SHP77 (cell line): ENCODE measurements around the gene HIVEP3.

Source experiments
- DNase-seq, 2 experiments: peaks; one replicate each; lab custom pipeline; 2025; lab: John Stamatoyannopoulos, UW

The HIVEP3 gene

DNA sequence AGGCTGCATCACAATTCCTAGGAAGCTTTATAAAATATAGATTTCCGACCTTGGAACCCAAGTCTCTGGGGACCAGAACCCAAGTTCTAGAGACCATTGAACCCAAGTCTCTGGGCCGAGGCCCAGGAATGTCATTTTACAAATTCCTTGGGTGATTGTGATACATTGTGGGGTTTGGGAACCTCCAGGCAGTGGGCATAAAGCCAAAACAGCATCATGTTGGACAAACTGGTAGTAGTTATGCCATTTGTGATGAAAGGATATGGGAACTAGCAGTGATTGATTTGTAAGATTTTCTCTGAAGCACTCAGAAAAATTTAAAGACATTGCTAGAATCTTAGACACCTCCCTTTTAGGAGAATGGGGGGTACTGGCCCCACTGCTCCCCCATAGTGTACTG, 160.2 kb downstream of the HIVEP3 start:
- no peak for DNase-seq

DNA sequence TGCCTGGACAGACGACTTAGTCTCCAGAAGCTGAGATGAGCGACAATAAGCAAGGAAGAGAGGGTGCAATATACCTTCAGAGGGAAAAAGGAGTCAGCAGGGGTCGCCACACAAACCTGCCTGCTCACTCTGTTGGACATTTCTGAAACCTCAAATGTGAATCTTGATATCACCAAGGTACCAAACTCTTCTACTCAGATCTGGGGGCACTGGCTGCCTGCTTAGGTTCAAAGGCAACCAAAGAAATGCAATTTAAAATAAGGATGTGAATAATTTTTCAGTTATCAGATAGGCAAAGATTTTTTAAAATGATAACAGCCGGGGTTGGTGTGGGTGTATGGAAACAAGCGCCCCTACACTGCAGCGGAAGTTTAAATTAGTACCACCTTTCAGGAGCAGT, 164.2 kb downstream of the HIVEP3 start:
- no peak for DNase-seq

GRCh38 chr1:41752514-41753170, 166.1 kb downstream of the HIVEP3 start:
- no peak for DNase-seq

DNA sequence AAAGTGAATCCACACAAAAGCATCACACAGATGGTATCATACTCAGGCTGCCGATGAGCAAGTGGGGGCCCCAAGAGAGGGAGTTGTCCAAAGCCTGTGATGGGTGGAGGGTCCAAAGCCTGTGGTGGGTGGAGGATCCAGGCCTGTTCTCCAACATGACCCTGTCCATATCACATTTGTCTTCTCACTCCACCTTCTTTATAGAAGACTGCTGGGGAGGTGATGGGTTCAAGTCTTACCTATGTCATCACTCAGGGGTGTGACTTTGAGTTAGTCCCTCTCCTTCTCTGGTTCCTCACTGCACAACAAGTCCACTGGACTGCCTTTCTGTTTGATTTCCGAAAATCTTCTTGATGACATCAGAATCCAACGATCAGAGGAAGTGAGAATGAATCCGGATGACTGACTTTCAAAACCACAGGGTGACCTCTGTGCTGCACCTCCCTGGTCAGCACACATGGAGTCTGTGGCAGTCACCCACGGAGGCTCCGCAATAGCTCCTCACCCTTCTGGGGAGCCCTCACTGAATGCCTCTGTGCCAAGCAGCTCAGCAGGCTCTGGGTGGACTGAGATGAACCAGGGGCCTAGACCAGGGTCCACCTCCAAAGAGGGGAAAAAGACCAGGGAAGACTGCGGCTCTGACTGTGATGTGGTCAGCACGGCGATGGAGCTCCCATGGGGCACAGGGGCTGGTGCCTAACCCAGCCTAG, 166.8 kb downstream of the HIVEP3 start:
- DNase-seq = no peak

- no peak for DNase-seq
Observed at GRCh38 chr1:41749991-41750745, 168.6 kb downstream of the HIVEP3 start.

- DNase-seq = no peak
Observed at GRCh38 chr1:41745022-41745421, 173.7 kb downstream of the HIVEP3 start.

DNA sequence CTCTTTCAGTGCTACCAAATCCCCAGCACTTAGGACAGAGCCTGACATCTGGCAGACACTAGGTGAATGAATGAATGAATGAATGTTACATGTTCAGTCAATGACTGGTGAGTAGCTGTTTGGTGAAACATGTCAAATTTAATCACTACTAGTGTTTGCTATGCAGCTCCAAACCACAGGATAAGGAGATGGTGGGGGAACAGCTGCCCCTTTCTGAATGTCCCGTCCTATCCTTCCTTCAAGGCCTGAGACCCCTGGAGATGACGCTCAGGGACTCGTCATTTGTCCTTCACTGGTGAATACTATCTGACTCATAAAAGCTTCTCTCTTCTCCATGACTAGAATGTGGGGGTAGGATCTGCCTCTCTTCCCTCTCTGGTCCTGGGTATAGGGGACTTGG, 175.4 kb downstream of the HIVEP3 start:
- no peak for DNase-seq

- DNase-seq = no peak
Observed at GRCh38 chr1:41742219-41742618, 176.5 kb downstream of the HIVEP3 start.

DNA sequence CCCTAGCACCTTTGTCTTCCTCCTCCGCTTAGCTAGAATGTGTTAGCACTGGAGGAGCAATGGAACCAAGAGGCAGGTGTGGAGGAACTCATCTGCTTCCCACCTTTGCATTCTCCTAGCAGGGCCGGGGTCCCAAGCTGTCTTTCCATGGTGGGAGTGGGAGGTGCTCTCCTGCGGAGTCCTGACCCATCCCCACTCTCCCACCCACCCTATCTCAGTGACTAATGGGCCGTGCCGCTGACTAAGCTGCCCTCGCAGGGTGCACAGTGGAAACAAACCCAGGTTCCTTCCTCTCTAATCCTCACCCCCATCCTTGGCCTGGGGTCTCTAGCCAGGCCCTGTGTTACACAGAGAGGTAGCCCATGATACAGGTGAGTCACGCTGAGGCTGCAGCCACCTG, 177.5 kb downstream of the HIVEP3 start:
- DNase-seq = no peak

GRCh38 chr1:41740630-41741239, 178.0 kb downstream of the HIVEP3 start:
- no peak for DNase-seq

DNA sequence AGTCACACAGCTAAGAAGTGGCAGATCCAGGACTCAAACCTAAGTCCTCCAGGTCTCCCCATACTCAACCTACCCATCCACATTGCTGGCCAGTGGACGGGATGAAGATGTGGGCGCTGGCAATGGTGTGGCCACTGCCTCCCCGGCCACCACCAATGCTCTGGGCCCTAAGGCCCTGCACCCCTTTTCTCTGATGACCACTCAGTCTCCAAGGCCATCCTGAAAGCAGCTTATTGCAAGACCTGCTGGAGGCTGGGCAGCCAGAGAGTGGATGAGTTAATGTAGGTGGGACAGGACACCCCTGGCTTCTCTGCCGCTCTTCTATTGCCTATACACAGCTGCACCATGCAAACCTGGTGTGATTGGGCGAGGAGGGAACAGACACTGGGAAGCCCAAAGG, 178.7 kb downstream of the HIVEP3 start:
- DNase-seq = no peak

- DNase-seq = no peak
Observed at GRCh38 chr1:41739061-41739955, 179.4 kb downstream of the HIVEP3 start.

DNA sequence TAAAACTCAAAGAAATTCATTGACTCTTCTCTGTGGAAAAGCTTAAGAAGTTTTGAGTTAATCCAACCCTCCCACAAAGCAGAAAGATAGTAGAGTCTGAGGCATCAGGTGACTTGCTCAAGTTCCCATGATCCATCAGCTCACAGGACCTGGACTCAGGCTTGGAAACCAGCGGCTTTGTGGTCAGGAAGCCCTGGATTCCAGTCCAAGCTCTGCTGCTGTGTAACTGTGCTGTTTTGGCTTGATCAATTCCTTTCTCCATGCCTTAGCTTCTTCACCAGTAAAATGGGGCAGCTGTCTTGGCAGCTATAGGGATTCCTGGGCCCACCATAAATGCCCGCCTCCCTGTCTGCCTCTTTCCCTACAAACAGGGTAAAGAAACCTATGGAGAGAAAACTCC, 180.2 kb downstream of the HIVEP3 start:
- DNase-seq = no peak

DNA sequence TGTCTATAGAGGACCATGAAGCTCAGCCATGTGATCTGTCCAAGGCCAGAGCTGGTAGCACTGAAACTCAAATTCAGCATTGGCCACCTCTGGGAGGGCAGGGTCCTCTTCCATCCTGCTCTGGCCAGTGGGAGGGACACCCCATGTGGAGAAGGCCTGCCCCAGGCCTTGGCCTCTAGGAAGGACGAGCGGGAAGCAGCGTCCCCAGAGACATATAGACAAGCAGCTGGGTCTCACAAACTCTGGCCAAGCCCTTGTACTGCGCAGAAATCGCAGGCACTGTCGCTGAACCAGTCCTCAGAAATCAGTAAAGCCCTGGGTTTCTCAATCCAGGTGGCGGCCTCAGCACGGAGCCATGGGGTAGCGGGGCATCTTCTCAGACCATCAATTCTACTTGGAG, 180.7 kb downstream of the HIVEP3 start:
- DNase-seq = no peak

DNA sequence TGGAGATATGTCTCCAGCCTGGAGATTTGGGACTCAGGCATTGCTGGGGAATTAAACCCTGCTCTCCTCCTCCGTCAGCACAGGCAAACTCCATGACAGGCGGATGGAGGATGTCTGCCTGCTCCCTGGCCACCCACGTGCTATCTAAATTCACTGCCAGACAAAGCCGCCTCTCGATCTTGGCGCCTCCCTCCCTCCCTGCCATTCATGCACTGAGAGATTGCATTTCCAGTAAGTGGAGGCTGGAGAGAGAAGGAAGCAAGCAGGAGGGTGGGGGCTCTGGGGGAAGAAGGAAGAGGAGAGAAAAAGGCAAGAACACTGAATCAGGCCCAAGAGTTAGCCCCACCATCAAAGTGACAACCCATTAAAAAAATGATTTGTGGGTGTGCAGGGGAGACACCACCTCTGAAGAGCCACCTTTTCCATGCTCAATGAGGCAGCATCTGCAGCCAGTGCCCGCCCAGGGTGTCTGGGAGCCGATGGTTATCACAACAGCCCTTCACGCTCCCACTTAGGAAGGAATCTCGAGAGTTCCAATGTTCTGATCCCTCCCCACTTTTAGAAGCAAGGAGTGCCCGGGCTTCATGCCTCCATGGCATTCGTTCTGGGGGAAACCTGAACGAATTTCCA, 183.0 kb downstream of the HIVEP3 start:
- no peak for DNase-seq

GRCh38 chr1:41735139-41735538, 183.6 kb downstream of the HIVEP3 start:
- no peak for DNase-seq

DNA sequence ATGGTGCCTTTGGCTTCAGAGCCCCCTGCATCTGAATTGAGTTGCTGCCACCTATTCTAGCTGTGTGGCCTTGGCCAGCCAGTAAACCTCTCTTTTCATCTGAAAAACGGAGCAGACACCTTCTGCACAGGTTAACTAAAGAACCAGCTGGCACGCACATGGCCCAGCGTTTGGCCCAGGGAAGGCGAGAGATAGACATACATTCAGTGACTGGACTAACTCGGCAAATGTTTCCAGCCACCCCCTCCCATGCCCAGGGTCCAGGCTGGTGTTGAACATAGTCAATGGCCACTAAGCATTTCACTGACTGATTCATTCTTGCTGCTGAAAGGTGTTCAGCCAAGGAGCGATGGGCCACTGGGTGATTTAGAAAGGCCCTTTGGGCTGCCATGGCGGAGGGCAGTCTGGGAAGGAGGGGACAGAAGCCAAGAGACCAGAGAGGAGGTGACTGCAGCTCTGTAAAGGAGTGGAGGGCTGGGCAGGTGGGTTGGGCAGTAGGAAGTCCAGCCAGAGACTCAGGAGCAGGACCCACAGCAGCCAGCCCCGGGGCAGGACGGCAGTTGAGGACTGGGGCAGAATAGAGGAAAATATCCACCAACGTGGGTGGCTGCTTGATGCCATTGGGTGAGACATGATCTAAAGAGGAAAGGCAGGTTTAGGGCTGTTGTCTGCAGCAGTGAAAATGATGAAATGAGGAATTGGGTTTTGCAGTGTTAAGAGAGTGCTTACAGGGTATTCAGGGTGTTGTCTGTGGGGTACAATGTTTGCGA, 184.3 kb downstream of the HIVEP3 start:
- DNase-seq = no peak

DNA sequence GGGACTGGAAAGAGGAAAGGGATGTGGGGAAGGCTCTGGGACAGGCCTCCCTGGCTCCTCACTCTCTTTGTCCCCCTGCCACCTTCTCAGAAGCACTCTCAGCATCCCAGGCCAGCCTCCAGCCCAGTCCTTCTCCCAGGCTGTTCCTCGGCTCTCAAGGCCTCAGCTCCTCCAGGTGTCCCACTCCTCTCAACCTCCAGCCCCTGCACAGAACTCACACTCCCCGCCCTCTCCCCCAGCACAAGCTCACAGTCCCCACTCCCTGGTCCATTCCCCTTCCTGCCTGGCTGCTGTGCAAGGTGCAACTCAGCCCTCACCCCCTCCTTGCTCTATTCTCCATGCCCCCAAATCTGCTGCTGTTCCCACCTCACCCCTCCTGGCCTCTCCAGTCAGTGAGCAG, 185.0 kb downstream of the HIVEP3 start:
- no peak for DNase-seq

GRCh38 chr1:41733021-41733420, 185.7 kb downstream of the HIVEP3 start:
- no peak for DNase-seq

GRCh38 chr1:41731516-41732030, 187.1 kb downstream of the HIVEP3 start:
- no peak for DNase-seq
